NCI-H2029 treated with DMSO at 0.1 percent for 48 hours (cell line): ENCODE measurements around the gene PRSS1.
A peak's percentile ranks its signal among the peaks of the same experiment; 100 is the strongest.
"Not testable (repeated sequence)": the region's sequence is repeated elsewhere in the genome, so short reads cannot be mapped to it uniquely, and the experiment has no call there.

Experiments
- DNase-seq: peaks from one replicate; lab custom pipeline; 2025; lab: John Stamatoyannopoulos, UW

Gene PRSS1

GRCh38 chr7:142773937-142774744 is 24.9 kb downstream of the PRSS1 start:
- DNase-seq = no peak

GRCh38 chr7:142774826-142775225 is 25.6 kb downstream of the PRSS1 start:
- DNase-seq = no peak

- not testable (repeated sequence) for DNase-seq
These were observed 26.3 kb downstream of the PRSS1 start for GRCh38 chr7:142775351-142776115.

- no peak for DNase-seq
These were observed 27.1 kb downstream of the PRSS1 start for GRCh38 chr7:142776206-142776844.

- not testable (repeated sequence) for DNase-seq
These were observed 27.6 kb downstream of the PRSS1 start for GRCh38 chr7:142776845-142777225.

- DNase-seq = no peak
These were observed 28.0 kb downstream of the PRSS1 start for GRCh38 chr7:142777318-142777717.

- DNase-seq = peak; percentile 77
These were observed 33.9 kb downstream of the PRSS1 start for GRCh38 chr7:142782922-142783900.

GRCh38 chr7:142784096-142784495 is 34.8 kb downstream of the PRSS1 start:
- no peak for DNase-seq

GRCh38 chr7:142784716-142785115 is 35.4 kb downstream of the PRSS1 start:
- no peak for DNase-seq

- DNase-seq = no peak
These were observed 36.6 kb downstream of the PRSS1 start for GRCh38 chr7:142785841-142786250.

- no peak for DNase-seq
These were observed 37.9 kb downstream of the PRSS1 start for GRCh38 chr7:142787034-142787768.

GRCh38 chr7:142787783-142788182 is 38.5 kb downstream of the PRSS1 start:
- DNase-seq = no peak

GRCh38 chr7:142788303-142789289 is 39.3 kb downstream of the PRSS1 start:
- no peak for DNase-seq

- no peak for DNase-seq
These were observed 40.2 kb downstream of the PRSS1 start for GRCh38 chr7:142789441-142789840.

GRCh38 chr7:142790056-142790455 is 40.8 kb downstream of the PRSS1 start:
- DNase-seq = no peak

GRCh38 chr7:142790555-142790954 is 41.3 kb downstream of the PRSS1 start:
- no peak for DNase-seq

GRCh38 chr7:142791502-142791901 is 42.2 kb downstream of the PRSS1 start:
- DNase-seq = no peak

GRCh38 chr7:142792129-142792528 is 42.9 kb downstream of the PRSS1 start:
- no peak for DNase-seq

- DNase-seq = no peak
These were observed 43.3 kb downstream of the PRSS1 start for GRCh38 chr7:142792593-142792992.

- DNase-seq = no peak
These were observed 43.9 kb downstream of the PRSS1 start for GRCh38 chr7:142793156-142793555.
